PC-3 (cell line): ENCODE measurements around the gene FAM81B. TPM values are rescaled to one million over a fixed set of nuclear protein-coding genes. Genes with fewer than 3 reads are reported as not detected.

Experiments used
- ATAC-seq: fragments of 200-7000 bp; cut with Tn5 transposase; 2 replicates; pipeline ENCODE4 v1.9.1; 2020; ENCODE audit warnings: mild to moderate bottlenecking, moderate library complexity
- BruUV-seq: library from RNA; stranded (reverse); fragments of 400-500 nt; replicated peaks from 2 replicates; lab custom pipeline; 2021; lab: Mats Ljungman, UMichigan
- CTCF ChIA-PET: fragments of 300-600 bp; sonication (Branson Sonifier 250); formaldehyde crosslinking; loops from one replicate; lab custom pipeline; 2022; ENCODE audit warnings: antibody characterized with exemption; lab: Charles Lee
- POLR2A ChIA-PET: fragments of 300-600 bp; sonication (Branson Sonifier 250); formaldehyde crosslinking; loops from one replicate; lab custom pipeline; 2022; ENCODE audit warnings: antibody characterized with exemption; ENCODE audit not compliant: unreplicated experiment; lab: Charles Lee
- DNase-seq: peaks from one replicate; pipeline ENCODE4 v3.0.0-alpha.2; 2015
- H2AFZ ChIP-seq: fragments of 300-600 bp; sonication (generic); 2 replicates; pipeline ENCODE4 v1.6.0; 2016; ENCODE audit warnings: antibody characterized with exemption, low read length
- H3F3A ChIP-seq: fragments of 300-600 bp; sonication (generic); one replicate; pipeline ENCODE4 v1.6.0; 2017; ENCODE audit warnings: antibody characterized with exemption, low read length, control low read depth, mild to moderate bottlenecking; ENCODE audit not compliant: unreplicated experiment
- H3K27ac ChIP-seq: fragments of 300-600 bp; sonication (generic); 2 replicates; pipeline ENCODE4 v1.5.1; 2016; ENCODE audit warnings: mild to moderate bottlenecking, low read length
- H3K27me3 ChIP-seq: fragments of 300-600 bp; sonication (generic); 2 replicates; pipeline ENCODE4 v1.6.1; 2016; ENCODE audit warnings: low read length, mixed read lengths
- H3K36me3 ChIP-seq: fragments of 300-600 bp; sonication (generic); 2 replicates; pipeline ENCODE4 v1.6.1; 2016; ENCODE audit warnings: low read depth, mixed run types, low read length, mixed read lengths
- H3K4me1 ChIP-seq: fragments of 300-600 bp; sonication (generic); 2 replicates; pipeline ENCODE4 v1.5.1; 2016; ENCODE audit warnings: low read length; ENCODE audit not compliant: insufficient read depth
- H3K4me2 ChIP-seq: fragments of 300-600 bp; sonication (generic); 2 replicates; pipeline ENCODE4 v1.6.0; 2016; ENCODE audit warnings: low read length
- H3K4me3 ChIP-seq: fragments of 300-600 bp; sonication (generic); 2 replicates; pipeline ENCODE4 v1.5.1; 2016; ENCODE audit warnings: mild to moderate bottlenecking, low read length, mixed read lengths
- H3K79me2 ChIP-seq: fragments of 300-600 bp; sonication (generic); 2 replicates; pipeline ENCODE4 v1.6.1; 2017; ENCODE audit warnings: low read length, mixed read lengths
- H3K9ac ChIP-seq: fragments of 300-600 bp; sonication (generic); 2 replicates; pipeline ENCODE4 v1.6.0; 2016; ENCODE audit warnings: mild to moderate bottlenecking, low read length
- H3K9me2 ChIP-seq: fragments of 300-600 bp; sonication (generic); replicated peaks from 2 replicates; pipeline ENCODE4 v1.6.1; 2016; ENCODE audit warnings: mixed run types, low read length, mixed read lengths
- H3K9me3 ChIP-seq: fragments of 300-600 bp; sonication (generic); 2 replicates; pipeline ENCODE4 v1.6.1; 2016; ENCODE audit warnings: low read length, mixed read lengths
- H4K20me1 ChIP-seq: fragments of 300-600 bp; sonication (generic); 2 replicates; pipeline ENCODE4 v1.6.1; 2016; ENCODE audit warnings: low read length, mixed read lengths
- CTCF ChIP-seq: fragments of 300-600 bp; sonication (generic); conservative IDR thresholded peaks from 2 replicates; pipeline ENCODE4 v1.5.1; 2017; ENCODE audit warnings: antibody characterized with exemption, low read depth, mild to moderate bottlenecking, low read length
- EZH2 ChIP-seq: fragments of 300-600 bp; sonication (generic); IDR thresholded peaks from one replicate; pipeline ENCODE4 v1.6.1; 2017; ENCODE audit warnings: antibody characterized with exemption, mild to moderate bottlenecking, low read length; ENCODE audit not compliant: unreplicated experiment
- EZH2phosphoT487 ChIP-seq: fragments of 300-600 bp; sonication (generic); IDR thresholded peaks from 2 replicates; pipeline ENCODE4 v1.6.1; 2018; ENCODE audit warnings: mild to moderate bottlenecking, antibody characterized with exemption, low read length, borderline replicate concordance
- intact Hi-C: fragments of 100-400 bp; cut with micrococcal nuclease; formaldehyde crosslinking; loops from 2 replicates; pipeline ENCODE4 v1.9.0; 2023
- total RNA-seq: library from RNA; depleted of rRNA; stranded (reverse); fragments of >200 nt; gene quantifications from 2 replicates; pipeline ENCODE4 v1.2.3, GENCODE V29; 2014

Gene FAM81B
- total RNA-seq, 1 experiment from 2014 or later, result not detected

GRCh38 chr5:95447961-95448360 lies 56.8 kb downstream of the FAM81B start:
- no peaks in the 10 kb centered on the region for H4K20me1 ChIP-seq
- no peaks in the 10 kb centered on the region for H3K27me3 ChIP-seq
- H3F3A ChIP-seq, result no peaks in the 10 kb centered on the region
- no peaks in the 10 kb centered on the region for H3K79me2 ChIP-seq
- no peaks in the 10 kb centered on the region for H3K36me3 ChIP-seq
- H3K4me1 ChIP-seq, result peaks cover 22% of the 10 kb centered on the region
- ChIA-PET CTCF (no interaction called here), POLR2A (no interaction called here)
- BruUV-seq, result no TSS peak
- no peaks in the 10 kb centered on the region for H3K9me3 ChIP-seq
- intact Hi-C loops, result no loop called here
- no peak overlapping the region for H3K4me3 ChIP-seq
- H3K9ac ChIP-seq, result no peak overlapping the region
- H3K4me2 ChIP-seq, result no peak overlapping the region
- H3K9me2 ChIP-seq, result no peaks in the 10 kb centered on the region
- no peak overlapping the region for H2AFZ ChIP-seq
- ATAC-seq, result no peak
- no peak overlapping the region for H3K27ac ChIP-seq
- DNase-seq, result no peak
- TF ChIP-seq CTCF (no peak), EZH2 (no peak)

- Histone ChIP-seq H3K9me3 (no peaks in the 10 kb centered on the region), H3K4me3 (no peak overlapping the region), H3K79me2 (no peaks in the 10 kb centered on the region), H3K9ac (no peak overlapping the region), H3K4me1 (peaks cover 22% of the 10 kb centered on the region), H3K36me3 (no peaks in the 10 kb centered on the region), H3K27me3 (no peaks in the 10 kb centered on the region), H3K4me2 (no peak overlapping the region), H4K20me1 (no peaks in the 10 kb centered on the region), H3K9me2 (no peaks in the 10 kb centered on the region), H3K27ac (no peak overlapping the region), H2AFZ (no peak overlapping the region), H3F3A (no peaks in the 10 kb centered on the region)
- no peak for TF ChIP-seq CTCF
- TF ChIP-seq EZH2, result no peak
- TF ChIP-seq EZH2phosphoT487, result no peak
- CTCF ChIA-PET, result no interaction called here
- DNase-seq (no peak), ATAC-seq (no peak)
- POLR2A ChIA-PET, result no interaction called here
- BruUV-seq, result no TSS peak
- intact Hi-C loops, result no loop called here
These were observed 57.6 kb downstream of the FAM81B start for GRCh38 chr5:95448789-95449188.

- no peaks in the 10 kb centered on the region for H3K27me3 ChIP-seq
- H3K4me3 ChIP-seq, result no peak overlapping the region
- intact Hi-C loops, result no loop called here
- no peak for TF ChIP-seq EZH2phosphoT487
- no peak for TF ChIP-seq CTCF
- no peak for TF ChIP-seq EZH2
- ChIA-PET POLR2A (no interaction called here), CTCF (no interaction called here)
- no peak for DNase-seq
- no peaks in the 10 kb centered on the region for H3K9me3 ChIP-seq
- H3K27ac ChIP-seq, result no peak overlapping the region
- BruUV-seq, result no TSS peak
- H3K4me1 ChIP-seq, result peaks cover 22% of the 10 kb centered on the region
- H3K4me2 ChIP-seq, result no peak overlapping the region
- H3K79me2 ChIP-seq, result no peaks in the 10 kb centered on the region
- no peaks in the 10 kb centered on the region for H4K20me1 ChIP-seq
- no peak overlapping the region for H2AFZ ChIP-seq
- H3K36me3 ChIP-seq, result no peaks in the 10 kb centered on the region
- H3F3A ChIP-seq, result no peaks in the 10 kb centered on the region
- no peak overlapping the region for H3K9ac ChIP-seq
- no peak for ATAC-seq
- H3K9me2 ChIP-seq, result no peaks in the 10 kb centered on the region
These were observed 58.3 kb downstream of the FAM81B start for GRCh38 chr5:95449460-95449859.
